Panc1 (cell line): ENCODE data around the gene ABCG1.

Experiments
- CTCF ChIP-seq: fragments of 450-650 bp; IDR thresholded peaks from 2 replicates; pipeline ENCODE4 v1.5.1; 2017; ENCODE audit warnings: mild to moderate bottlenecking
- REST ChIP-seq, 2 experiments: IDR thresholded peaks; 2 replicates each; pipeline ENCODE4 v1.6.1; 2011 to 2012; ENCODE audit warnings: low read depth in 2 of 2, control low read depth in 1 of 2, low read length in 1 of 2, mild to moderate bottlenecking in 1 of 2, moderate library complexity in 1 of 2; ENCODE audit not compliant: insufficient read depth in 1 of 2

- TF ChIP-seq CTCF (no peak), REST (IDR thresholded peaks at IDR 0.05; ENCODE audit: insufficient read depth in 1 of 2, low read depth in 2 of 2, low read length in 1 of 2) (no peak)
These were observed 123.0 kb downstream of the ABCG1 start for GRCh38 chr21:42341776-42342542.
